WTC11 (cell line): ENCODE data around the gene ISG15. TPM values are rescaled to one million over a fixed set of nuclear protein-coding genes. Genes with fewer than 3 reads are reported as not detected.

Source experiments
- ATAC-seq: fragments of 200-7000 bp; cut with Tn5 transposase; 2 replicates; pipeline ENCODE4 v1.10.0; 2021; ENCODE audit warnings: mild to moderate bottlenecking, moderate library complexity
- CTCF ChIA-PET: fragments of 300-600 bp; sonication (Branson Sonifier 250); formaldehyde crosslinking; loops from one replicate; lab custom pipeline; 2021; ENCODE audit warnings: antibody characterized with exemption; lab: Charles Lee
- POLR2A ChIA-PET: fragments of 350-600 bp; sonication (Branson Sonifier 250); formaldehyde crosslinking; loops from one replicate; lab custom pipeline; 2021; ENCODE audit warnings: antibody characterized with exemption; lab: Charles Lee
- DNase-seq: peaks from one replicate; pipeline ENCODE4 v3.0.0; 2021; ENCODE audit warnings: low spot score
- H3K27ac Mint-ChIP-seq: 2 replicates; pipeline ENCODE4 v1.8.0; 2021; ENCODE audit warnings: mixed read lengths
- H3K27me3 Mint-ChIP-seq: 2 replicates; pipeline ENCODE4 v1.8.0; 2021; ENCODE audit warnings: low read depth, mild to moderate bottlenecking, moderate library complexity, mixed read lengths
- H3K36me3 Mint-ChIP-seq: 2 replicates; pipeline ENCODE4 v1.8.0; 2021; ENCODE audit warnings: mixed read lengths
- H3K4me1 Mint-ChIP-seq: 2 replicates; pipeline ENCODE4 v1.8.0; 2022; ENCODE audit warnings: mixed read lengths
- H3K4me3 Mint-ChIP-seq: 2 replicates; pipeline ENCODE4 v1.8.0; 2021; ENCODE audit warnings: mild to moderate bottlenecking, moderate library complexity, mixed read lengths
- H3K9me3 Mint-ChIP-seq: 2 replicates; pipeline ENCODE4 v1.8.0; 2021; ENCODE audit warnings: mixed read lengths
- ATF1 ChIP-seq: sonication (generic); formaldehyde crosslinking; IDR thresholded peaks from 2 replicates; pipeline ENCODE4 v1.8.1; 2023; ENCODE audit warnings: mild to moderate bottlenecking, moderate library complexity, missing genetic modification reagents
- CREB1 ChIP-seq: sonication (generic); formaldehyde crosslinking; IDR thresholded peaks from 2 replicates; pipeline ENCODE4 v1.8.0; 2023; ENCODE audit warnings: mild to moderate bottlenecking, missing genetic modification reagents
- E2F1 ChIP-seq: sonication (generic); formaldehyde crosslinking; IDR thresholded peaks from 2 replicates; pipeline ENCODE4 v1.8.0; 2022; ENCODE audit warnings: mild to moderate bottlenecking, missing genetic modification reagents
- ESRRA ChIP-seq: sonication (generic); formaldehyde crosslinking; IDR thresholded peaks from 2 replicates; pipeline ENCODE4 v1.8.1; 2022; ENCODE audit warnings: mild to moderate bottlenecking, missing genetic modification reagents, borderline replicate concordance
- GABPB1 ChIP-seq: sonication (generic); formaldehyde crosslinking; IDR thresholded peaks from 2 replicates; pipeline ENCODE4 v1.8.1; 2023; ENCODE audit warnings: mild to moderate bottlenecking, missing genetic modification reagents
- IRF2 ChIP-seq: sonication (generic); formaldehyde crosslinking; IDR thresholded peaks from 2 replicates; pipeline ENCODE4 v1.8.0; 2022; ENCODE audit warnings: low read depth, missing genetic modification reagents, borderline replicate concordance
- KAT7 ChIP-seq: sonication (generic); formaldehyde crosslinking; IDR thresholded peaks from 2 replicates; pipeline ENCODE4 v1.8.1; 2023; ENCODE audit warnings: missing genetic modification reagents, mild to moderate bottlenecking, borderline replicate concordance
- MLX ChIP-seq: sonication (generic); formaldehyde crosslinking; IDR thresholded peaks from 2 replicates; pipeline ENCODE4 v1.8.1; 2023; ENCODE audit warnings: mild to moderate bottlenecking, missing genetic modification reagents, moderate library complexity
- MXD4 ChIP-seq: fragments of 250-450 bp; sonication (Bioruptor Pico); IDR thresholded peaks from 2 replicates; pipeline ENCODE4 v1.8.0; 2021; ENCODE audit warnings: mild to moderate bottlenecking, moderate library complexity, borderline replicate concordance
- OVOL2 ChIP-seq: fragments of 250-450 bp; sonication (Bioruptor Pico); IDR thresholded peaks from 2 replicates; pipeline ENCODE4 v1.9.0; 2021; ENCODE audit warnings: mild to moderate bottlenecking, borderline replicate concordance
- PREB ChIP-seq: sonication (generic); formaldehyde crosslinking; IDR thresholded peaks from 2 replicates; pipeline ENCODE4 v1.8.1; 2022; ENCODE audit warnings: mild to moderate bottlenecking, missing genetic modification reagents, moderate library complexity, borderline replicate concordance
- SMAD3 ChIP-seq: sonication (generic); formaldehyde crosslinking; IDR thresholded peaks from 2 replicates; pipeline ENCODE4 v1.8.0; 2022; ENCODE audit warnings: missing genetic modification reagents, mild to moderate bottlenecking, borderline replicate concordance
- USF1 ChIP-seq: sonication (generic); formaldehyde crosslinking; IDR thresholded peaks from 2 replicates; pipeline ENCODE4 v1.8.0; 2022; ENCODE audit warnings: mild to moderate bottlenecking, missing genetic modification reagents
- ZBTB21 ChIP-seq: sonication (generic); formaldehyde crosslinking; IDR thresholded peaks from 2 replicates; pipeline ENCODE4 v1.8.1; 2023; ENCODE audit warnings: mild to moderate bottlenecking, missing genetic modification reagents, borderline replicate concordance
- ZNF219 ChIP-seq: sonication (generic); formaldehyde crosslinking; IDR thresholded peaks from 2 replicates; pipeline ENCODE4 v1.8.0; 2023; ENCODE audit warnings: missing genetic modification reagents, mild to moderate bottlenecking, borderline replicate concordance
- ZNF281 ChIP-seq: sonication (generic); formaldehyde crosslinking; IDR thresholded peaks from 2 replicates; pipeline ENCODE4 v1.8.0; 2023; ENCODE audit warnings: mild to moderate bottlenecking, missing genetic modification reagents
- ZNF396 ChIP-seq: fragments of 250-450 bp; sonication (Bioruptor Pico); IDR thresholded peaks from 2 replicates; pipeline ENCODE4 v1.8.0; 2021; ENCODE audit warnings: mild to moderate bottlenecking, moderate library complexity, borderline replicate concordance
- ZNF532 ChIP-seq: fragments of 250-450 bp; sonication (Bioruptor Pico); IDR thresholded peaks from 2 replicates; pipeline ENCODE4 v1.9.0; 2021; ENCODE audit warnings: mild to moderate bottlenecking, borderline replicate concordance
- total RNA-seq: library from RNA; stranded (reverse); gene quantifications from 3 replicates; pipeline ENCODE4 v1.2.3, GENCODE V29; 2021

Gene ISG15
- total RNA-seq, 1 experiment from 2014 or later: 29.5 TPM

- Mint-ChIP-seq H3K36me3 (peaks cover 20% of the 10 kb centered on the region), H3K4me1 (no peaks in the 10 kb centered on the region), H3K9me3 (peaks cover 6% of the 10 kb centered on the region), H3K4me3 (no peak overlapping the region), H3K27me3 (no peaks in the 10 kb centered on the region), H3K27ac (no peak overlapping the region)
- ATAC-seq (peak; percentile 54), DNase-seq (no peak)
- POLR2A ChIA-PET: interaction anchor here (0.7 kb wide), 1 partner anchor 10 kb away, joined by 3 read pairs; no protein-coding TSS in a partner anchor
- no peak for TF ChIP-seq ZNF219 (CRISPR knock-in tag)
- no peak for TF ChIP-seq ZNF396 (CRISPR knock-in tag)
- TF ChIP-seq MXD4 (CRISPR knock-in tag): no peak
- no peak for TF ChIP-seq ATF1 (CRISPR knock-in tag)
- TF ChIP-seq CREB1: no peak
- TF ChIP-seq MLX (CRISPR knock-in tag): no peak
- no peak for TF ChIP-seq SMAD3
- CTCF ChIA-PET: interaction anchor here (0.7 to 2.0 kb wide), 4 partner anchors 12 to 107 kb away, joined by 3 to 7 read pairs (median 4); no protein-coding TSS in a partner anchor
These were observed 38.0 kb downstream of the ISG15 start for GRCh38 chr1:1051127-1051810.

- no peak overlapping the region for H3K4me3 Mint-ChIP-seq
- H3K36me3 Mint-ChIP-seq: peaks cover 17% of the 10 kb centered on the region
- TF ChIP-seq OVOL2 (CRISPR knock-in tag): no peak
- TF ChIP-seq GABPB1: no peak
- no peak for TF ChIP-seq USF1
- TF ChIP-seq E2F1 (CRISPR knock-in tag): no peak
- TF ChIP-seq ZBTB21 (CRISPR knock-in tag): no peak
- no peak for TF ChIP-seq ESRRA (CRISPR knock-in tag)
- no peak for TF ChIP-seq KAT7 (CRISPR knock-in tag)
- no peak for TF ChIP-seq CREB1
- TF ChIP-seq, all 79 proteins: peak for 0
- ChIA-PET POLR2A (no interaction called here), CTCF (interaction anchor here (2.0 kb wide), 1 partner anchor 11 kb away, joined by 7 read pairs; no protein-coding TSS in a partner anchor)
- Mint-ChIP-seq H3K27me3 (peaks cover 4% of the 10 kb centered on the region), H3K9me3 (peaks cover 6% of the 10 kb centered on the region), H3K4me1 (no peaks in the 10 kb centered on the region), H3K27ac (peak overlapping the region; percentile 41)
- ATAC-seq (no peak), DNase-seq (no peak)
These were observed 38.9 kb downstream of the ISG15 start for GRCh38 chr1:1052003-1052840.

GRCh38 chr1:1053022-1053421, 39.7 kb downstream of the ISG15 start:
- peaks cover 17% of the 10 kb centered on the region for H3K36me3 Mint-ChIP-seq
- no peak overlapping the region for H3K4me3 Mint-ChIP-seq
- ChIA-PET CTCF (no interaction called here), POLR2A (no interaction called here)
- peaks cover 6% of the 10 kb centered on the region for H3K9me3 Mint-ChIP-seq
- DNase-seq: no peak
- no peak overlapping the region for H3K27ac Mint-ChIP-seq
- peaks cover 12% of the 10 kb centered on the region for H3K27me3 Mint-ChIP-seq
- H3K4me1 Mint-ChIP-seq: no peaks in the 10 kb centered on the region
- ATAC-seq: no peak
- no peak for TF ChIP-seq PREB (CRISPR knock-in tag)
- no peak for TF ChIP-seq ZNF532 (CRISPR knock-in tag)
- TF ChIP-seq MXD4 (CRISPR knock-in tag): no peak
- no peak for TF ChIP-seq SMAD3
- TF ChIP-seq IRF2 (CRISPR knock-in tag): no peak
- no peak for TF ChIP-seq GABPB1
- no peak for TF ChIP-seq ZNF281 (CRISPR knock-in tag)
